GM12878 (cell line): Measurements from ENCODE around the gene RCAN2. TPM values are rescaled to one million over a fixed set of nuclear protein-coding genes. Genes with fewer than 3 reads are reported as not detected.

ENCODE experiments used
- ATAC-seq: fragments of 200-7000 bp; cut with Tn5 transposase; 3 replicates; pipeline ENCODE4 v1.9.1; 2020; ENCODE audit warnings: mild to moderate bottlenecking, moderate library complexity
- BruUV-seq: library from RNA; stranded (reverse); fragments of 400-500 nt; replicated peaks from 2 replicates; lab custom pipeline; 2021; lab: Mats Ljungman, UMichigan
- CTCF ChIA-PET: fragments of 300-600 bp; sonication (Branson Sonifier 250); formaldehyde crosslinking; extraction: SDS; loops from one replicate; lab custom pipeline; 2021; ENCODE audit warnings: inconsistent platforms; lab: Yijun Ruan, JAX
- POLR2A ChIA-PET: fragments of 350-600 bp; formaldehyde crosslinking; extraction: SDS; loops from one replicate; lab custom pipeline; 2021; ENCODE audit warnings: inconsistent platforms; lab: Charles Lee
- RAD21 ChIA-PET: fragments of 300-600 bp; sonication (Branson Sonifier 250); formaldehyde crosslinking; loops from one replicate; lab custom pipeline; 2023; ENCODE audit warnings: antibody characterized with exemption; ENCODE audit not compliant: unreplicated experiment; lab: Charles Lee
- SMC1A ChIA-PET: fragments of 300-600 bp; sonication (Branson Sonifier 250); formaldehyde crosslinking; loops from one replicate; lab custom pipeline; 2023; ENCODE audit not compliant: unreplicated experiment, uncharacterized antibody; lab: Charles Lee
- DNase-seq: peaks from one replicate; pipeline ENCODE4 v3.0.0-alpha.2; 2011; ENCODE audit warnings: low read depth, low spot score
- FAIRE-seq: peaks from 3 replicates; lab custom pipeline; 2011; peaks lifted over from hg19 to GRCh38; lab: Jason Lieb, UNC
- H2AFZ ChIP-seq: 2 replicates; pipeline ENCODE4 v1.6.0; 2011; ENCODE audit warnings: low read depth, low read length, control low read depth; ENCODE audit not compliant: control insufficient read depth
- H3K27ac ChIP-seq: 2 replicates; pipeline ENCODE4 v1.5.1; 2011; ENCODE audit warnings: control low read depth; ENCODE audit not compliant: control insufficient read depth, insufficient read depth
- H3K27me3 ChIP-seq, 2 experiments: replicated peaks in 1 of 2; 2 replicates each; pipeline versions ENCODE4 v1.6.0 to v1.6.1; 2011; ENCODE audit warnings: low read length in 1 of 2; ENCODE audit not compliant: control insufficient read depth in 2 of 2, insufficient read depth in 2 of 2
- H3K36me3 ChIP-seq, 2 experiments: 2 replicates each; pipeline ENCODE4 v1.5.1; 2011; ENCODE audit warnings: low read length in 1 of 2; ENCODE audit not compliant: control insufficient read depth in 2 of 2, insufficient read depth in 2 of 2
- H3K4me1 ChIP-seq: 2 replicates; pipeline ENCODE4 v1.6.1; 2011; ENCODE audit warnings: mild to moderate bottlenecking, low read length, moderate library complexity, mixed read lengths; ENCODE audit not compliant: control insufficient read depth, insufficient read depth
- H3K4me2 ChIP-seq: 2 replicates; pipeline ENCODE4 v1.6.0; 2011; ENCODE audit warnings: control low read depth; ENCODE audit not compliant: control insufficient read depth, insufficient read depth
- H3K4me3 ChIP-seq: fragments of 200-600 bp; sonication (generic); 2 replicates; pipeline ENCODE4 v1.5.1; 2016
- H3K79me2 ChIP-seq: 2 replicates; pipeline ENCODE4 v1.6.0; 2011; ENCODE audit warnings: low read length; ENCODE audit not compliant: control insufficient read depth, insufficient read depth
- H3K9ac ChIP-seq: 2 replicates; pipeline ENCODE4 v1.8.0; 2011; ENCODE audit warnings: low read length, control low read depth, mixed read lengths; ENCODE audit not compliant: control insufficient read depth, insufficient read depth
- H3K9me3 ChIP-seq: replicated peaks from 3 replicates; pipeline ENCODE4 v1.5.1; 2011; ENCODE audit warnings: mild to moderate bottlenecking, low read length; ENCODE audit not compliant: control insufficient read depth, insufficient read depth
- H4K20me1 ChIP-seq: 2 replicates; pipeline ENCODE4 v1.6.0; 2011; ENCODE audit not compliant: control insufficient read depth, insufficient read depth
- E2F8 ChIP-seq: fragments of 450-650 bp; IDR thresholded peaks from 2 replicates; pipeline ENCODE4 v1.6.1; 2018; ENCODE audit warnings: mild to moderate bottlenecking, low read depth, moderate library complexity; ENCODE audit not compliant: partially characterized antibody
- MLLT1 ChIP-seq: fragments of 450-650 bp; IDR thresholded peaks from 2 replicates; pipeline ENCODE4 v1.6.1; 2016; ENCODE audit warnings: mild to moderate bottlenecking
- PBX3 ChIP-seq: IDR thresholded peaks from 2 replicates; pipeline ENCODE4 v1.6.1; 2011; ENCODE audit warnings: mild to moderate bottlenecking, low read depth, low read length, moderate library complexity; ENCODE audit not compliant: insufficient replicate concordance
- POLR2A ChIP-seq: IDR thresholded peaks from 2 replicates; pipeline ENCODE4 v1.6.1; 2011; ENCODE audit warnings: low read depth, mild to moderate bottlenecking, low read length
- STAT1 ChIP-seq: fragments of 450-650 bp; conservative IDR thresholded peaks from 2 replicates; pipeline ENCODE4 v1.6.1; 2014; ENCODE audit warnings: antibody characterized with exemption, mild to moderate bottlenecking
- TCF3 ChIP-seq: IDR thresholded peaks from 2 replicates; pipeline ENCODE4 v1.6.1; 2012; ENCODE audit warnings: low read depth, mild to moderate bottlenecking, low read length, borderline replicate concordance; ENCODE audit not compliant: insufficient read depth
- in situ Hi-C: fragments of 300-500 bp; cut with MboI; formaldehyde crosslinking; loops from 9 replicates; pipeline ENCODE4 v1.14.3; 2018; ENCODE audit warnings: mixed read lengths
- intact Hi-C: fragments of 100-400 bp; cut with micrococcal nuclease; formaldehyde crosslinking; loops from one replicate; pipeline ENCODE4 v1.14.2; 2022; ENCODE audit not compliant: unreplicated experiment
- polyA plus RNA-seq, 11 experiments: library from polyadenylated mRNA; depleted of rRNA in 4 of 11; unstranded in 6 of 11; stranded (reverse) in 5 of 11; fragments of >200 nt; fragmentation: Nextera tagmentation in 4 of 11; fragmentation: Illumina TruSeq in 1 of 11; extraction: Ambion mirVana in 4 of 11; extraction: Trizol in 1 of 11; gene quantifications; 1 replicate in 1 of 11; 2 replicates in 10 of 11; pipeline versions ENCODE4 v1.2.1 to v1.2.3, GENCODE V29; 2011 to 2016; ENCODE audit warnings: inconsistent platforms in 2 of 11, missing spikeins in 2 of 11, low read depth in 1 of 11
- total RNA-seq, 4 experiments: library from RNA; depleted of rRNA in 3 of 4; stranded (reverse); fragments of >200 nt in 3 of 4; fragmentation: Illumina TruSeq in 1 of 4; extraction: Trizol in 1 of 4; gene quantifications; 2 replicates each; pipeline versions ENCODE4 v1.2.1 to v1.2.3, GENCODE V29; 2013 to 2021

Gene RCAN2
- total and polyA plus RNA-seq, 10 of the 15 experiments (the other 5 are each of a cell fraction or from before 2014, with no cell fraction given), result 0.06 TPM; not detected in 9

- FAIRE-seq, result no peak
- ChIA-PET POLR2A (interaction anchor here (0.7 kb wide), 1 partner anchor 200 kb away, joined by 3 read pairs; no protein-coding TSS in a partner anchor), CTCF (no interaction called here), RAD21 (no interaction called here), SMC1A (no interaction called here)
- Histone ChIP-seq H2AFZ (no peak overlapping the region), H3K36me3 (no peaks in the 10 kb centered on the region), H3K4me2 (no peak overlapping the region), H3K9me3 (no peaks in the 10 kb centered on the region), H3K4me3 (no peak overlapping the region), H3K27me3 (no peaks in the 10 kb centered on the region), H3K79me2 (no peaks in the 10 kb centered on the region), H3K4me1 (no peaks in the 10 kb centered on the region), H4K20me1 (no peaks in the 10 kb centered on the region), H3K27ac (no peak overlapping the region)
- intact Hi-C loops, result no loop called here
- DNase-seq, result no peak
- no peak for ATAC-seq
- in situ Hi-C loops, result no loop called here
- no TSS peak for BruUV-seq
- TF ChIP-seq TCF3 (no peak), PBX3 (no peak), POLR2A (no peak), STAT1 (no peak), MLLT1 (no peak), E2F8 (no peak)
- TF ChIP-seq, all 136 proteins: peak for 0
- H3K9ac ChIP-seq, result no peak overlapping the region
These were observed 34.3 kb upstream of the RCAN2 start for GRCh38 chr6:46525583-46525982.
